ENCODE measurements around the gene TTC28. TPM values are rescaled to one million over a fixed set of nuclear protein-coding genes. Genes with fewer than 3 reads are reported as not detected.

Gene TTC28
- total and polyA plus RNA-seq, 7 donors = 0.23 to 102 (median 46.1) TPM

DNA sequence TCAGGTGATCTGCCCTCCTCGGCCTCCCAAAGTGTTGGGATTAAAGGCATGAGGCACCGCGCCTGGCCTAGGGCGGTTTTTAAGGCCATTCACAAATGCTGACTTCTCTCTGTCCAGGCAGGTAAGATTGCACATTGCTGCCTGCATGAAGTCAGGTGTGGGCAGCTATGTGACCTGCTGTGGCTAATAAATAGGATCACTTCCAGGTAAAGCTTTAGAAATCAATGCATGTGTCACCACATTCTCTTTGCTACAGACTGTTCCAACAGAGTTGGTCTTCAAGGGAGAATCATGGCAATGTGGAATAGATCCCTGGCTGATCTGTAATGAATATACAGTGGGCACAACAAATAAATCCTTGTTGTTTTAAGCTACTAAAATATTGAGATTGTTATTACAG, 500.2 kb downstream of the TTC28 start:
- H3K9me3 ChIP-seq = no peaks in the 10 kb centered on the region
- intact Hi-C loops (cut with DNase I) = no loop called here
- WGBS, 2 donors = 90 to 98% methylated on average over 4 of the region's 4 CpGs
- no peak for TF ChIP-seq POLR2AphosphoS5 (IDR thresholded peaks at IDR 0.05)
- no peak for TF ChIP-seq EP300 (IDR thresholded peaks at IDR 0.05)
- TF ChIP-seq POLR2A (IDR thresholded peaks at IDR 0.05) = no peak
- TF ChIP-seq CTCF (IDR thresholded peaks at IDR 0.05) = no peak
- no peak overlapping the region for H3K4me3 ChIP-seq
- H3K4me1 ChIP-seq = peaks cover 0 to 21% (median 10%) of the 10 kb centered on the region in 4 donors
- H3K36me3 ChIP-seq = no peaks in the 10 kb centered on the region
- H3K27me3 ChIP-seq = no peaks in the 10 kb centered on the region
- H3K27ac ChIP-seq = no peak overlapping the region
- DNase-seq = no peak

DNA sequence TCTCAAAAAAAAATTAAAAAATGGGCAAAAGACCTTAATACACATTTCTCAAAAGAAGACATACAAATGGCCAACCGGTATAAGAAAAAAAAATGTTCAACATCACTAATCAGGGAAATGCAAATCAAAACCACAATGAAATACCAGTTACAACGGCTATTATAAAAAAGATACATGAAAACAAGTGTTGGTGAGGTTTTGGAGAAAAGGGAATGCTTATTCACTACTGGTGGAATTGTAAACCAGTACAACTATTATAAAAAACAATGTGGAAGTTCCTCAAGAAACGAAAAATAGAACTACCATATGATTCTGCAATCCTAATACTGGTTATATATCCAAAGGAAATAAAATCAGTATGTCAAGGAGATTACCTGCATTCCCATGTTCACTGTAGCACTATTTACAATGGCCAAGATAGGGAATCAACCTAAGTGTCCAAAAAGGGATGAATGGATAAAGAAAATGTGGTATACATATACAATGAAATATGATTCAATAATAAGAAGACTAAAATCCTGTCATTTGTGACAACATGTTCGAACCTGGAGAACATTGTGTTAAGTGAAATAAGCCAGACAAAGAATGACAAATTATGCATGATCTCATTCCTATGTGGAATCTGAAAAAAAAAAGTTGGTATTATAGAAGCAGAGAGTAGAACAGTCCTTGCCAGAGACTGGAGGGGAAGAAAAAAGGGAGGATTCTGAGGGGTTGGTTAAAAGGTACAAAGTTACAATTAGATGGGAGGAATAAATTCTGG, 503.7 kb downstream of the TTC28 start:
- H3K36me3 ChIP-seq = no peaks in the 10 kb centered on the region
- intact Hi-C loops (cut with DNase I) = no loop called here
- H3K27ac ChIP-seq = no peak overlapping the region
- no peak overlapping the region for H3K4me3 ChIP-seq
- H3K4me1 ChIP-seq = peaks cover 0 to 26% (median 16%) of the 10 kb centered on the region in 4 donors
- no peaks in the 10 kb centered on the region for H3K27me3 ChIP-seq
- H3K9me3 ChIP-seq = no peaks in the 10 kb centered on the region
- no peak for DNase-seq
- WGBS, 2 donors = 87 to 95% methylated on average over 4 of the region's 4 CpGs
- TF ChIP-seq POLR2A (IDR thresholded peaks at IDR 0.05) (no peak), CTCF (IDR thresholded peaks at IDR 0.05) (no peak), EP300 (IDR thresholded peaks at IDR 0.05) (no peak), POLR2AphosphoS5 (IDR thresholded peaks at IDR 0.05) (no peak)

- intact Hi-C loops (cut with DNase I) = no loop called here
- no peak for DNase-seq
- no peaks in the 10 kb centered on the region for H3K9me3 ChIP-seq
- peaks cover 0 to 21% (median 16%) of the 10 kb centered on the region in 4 donors for H3K4me1 ChIP-seq
- TF ChIP-seq EP300 (IDR thresholded peaks at IDR 0.05) (no peak), POLR2A (IDR thresholded peaks at IDR 0.05) (no peak), CTCF (IDR thresholded peaks at IDR 0.05) (no peak), POLR2AphosphoS5 (IDR thresholded peaks at IDR 0.05) (no peak)
- no peak overlapping the region for H3K4me3 ChIP-seq
- WGBS, 2 donors = 96% methylated on average over 4 of the region's 4 CpGs
- no peaks in the 10 kb centered on the region for H3K27me3 ChIP-seq
- no peaks in the 10 kb centered on the region for H3K36me3 ChIP-seq
- H3K27ac ChIP-seq = no peak overlapping the region
Measured at GRCh38 chr22:28174509-28174908, 505.1 kb downstream of the TTC28 start.

DNA sequence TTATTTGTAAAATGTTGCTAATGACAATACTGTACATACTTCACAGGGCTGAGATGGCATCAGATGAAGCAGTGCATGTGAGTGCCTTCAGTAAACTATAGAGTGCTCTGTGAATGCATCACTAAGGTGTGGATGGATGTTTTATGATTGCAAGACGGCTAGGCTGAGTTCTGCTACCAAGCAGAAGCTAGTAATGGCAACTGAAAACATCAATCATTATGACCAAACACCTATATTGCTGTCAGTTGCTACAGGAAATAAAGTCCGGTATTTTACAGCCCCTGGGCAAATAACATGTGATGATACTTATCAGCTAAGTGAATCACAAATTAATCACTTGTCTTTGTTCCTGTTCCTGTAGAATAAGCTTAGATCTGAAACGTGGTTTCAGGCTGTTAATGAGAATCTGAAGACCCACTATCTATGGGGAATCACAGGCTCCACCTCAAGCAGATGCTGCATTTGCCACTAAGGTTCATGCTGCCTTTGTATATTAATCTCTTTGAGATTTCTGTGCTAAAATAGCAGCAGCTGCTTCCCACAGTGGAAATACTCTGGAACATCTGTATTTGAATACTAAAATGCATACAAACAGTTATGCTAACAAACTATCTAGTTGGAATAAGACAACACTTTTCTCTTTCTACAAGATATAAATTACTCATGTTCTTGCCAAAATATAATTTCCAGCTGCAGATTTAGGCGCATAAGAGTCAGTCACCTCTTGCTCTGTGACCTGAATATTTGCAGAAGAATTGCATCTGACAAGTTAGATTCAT, 506.6 kb downstream of the TTC28 start:
- TF ChIP-seq CTCF (IDR thresholded peaks at IDR 0.05) (no peak), POLR2AphosphoS5 (IDR thresholded peaks at IDR 0.05) (no peak), EP300 (IDR thresholded peaks at IDR 0.05) (no peak)
- Histone ChIP-seq H3K4me1 (peaks cover 0 to 21% (median 16%) of the 10 kb centered on the region in 4 donors), H3K27ac (no peak overlapping the region), H3K27me3 (no peaks in the 10 kb centered on the region), H3K36me3 (no peaks in the 10 kb centered on the region), H3K4me3 (no peak overlapping the region), H3K9me3 (no peaks in the 10 kb centered on the region)
- 16 to 41% methylated on average over 4 of the region's 4 CpGs for WGBS, 2 donors
- no peak for DNase-seq
- intact Hi-C loops (cut with DNase I) = no loop called here

Data from sigmoid colon (tissue), 7 donors.